Effector CD8-positive, alpha-beta T cell (primary cell): ENCODE data around the gene ZCCHC4.

Source experiments
- DNase-seq: peaks from one replicate; lab custom pipeline; 2025; lab: John Stamatoyannopoulos, UW

Gene ZCCHC4

DNA sequence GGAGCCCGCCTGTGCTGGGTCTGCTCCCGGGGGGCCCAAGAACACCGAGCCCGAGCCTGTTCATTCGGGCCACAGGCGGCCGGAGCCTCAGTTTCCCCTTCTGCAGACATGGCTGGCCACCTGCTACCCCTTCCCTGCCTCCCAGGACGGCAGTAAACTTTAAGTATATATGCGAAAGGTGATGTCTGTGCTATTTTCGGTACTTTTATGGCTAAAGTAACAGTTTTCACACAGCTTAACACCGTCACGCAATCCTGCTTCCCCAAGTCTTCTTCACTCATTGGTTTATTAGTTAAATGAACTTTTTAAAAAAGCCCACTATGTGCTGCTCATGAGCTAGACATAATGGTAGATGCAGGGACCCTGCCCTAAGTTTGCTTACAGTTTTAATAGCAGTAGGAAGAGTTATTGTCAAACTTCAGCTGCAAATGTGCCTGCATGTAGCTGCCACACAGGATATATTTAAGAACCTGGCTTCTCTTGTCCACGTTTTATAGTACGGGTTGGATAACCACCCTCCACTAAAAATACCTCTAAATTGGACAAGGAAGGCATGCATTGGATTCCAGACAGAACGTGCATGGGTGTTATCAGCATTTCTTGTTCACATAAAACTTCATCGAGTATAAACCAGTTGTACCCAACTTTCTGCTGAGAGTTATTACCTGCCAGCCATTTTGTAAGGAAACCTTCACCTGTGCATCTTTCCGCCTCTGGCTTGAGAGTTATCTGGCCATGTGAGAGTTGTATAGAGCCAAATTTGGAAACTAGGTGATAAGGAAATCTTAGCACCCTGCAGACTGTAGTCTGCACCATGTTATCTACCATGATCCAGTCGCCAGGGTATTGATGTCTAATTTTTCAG, 65.2 kb downstream of the ZCCHC4 start:
- DNase-seq, result no peak

- no peak for DNase-seq
Measured at GRCh38 chr4:25378437-25378743, 65.8 kb downstream of the ZCCHC4 start.

- no peak for DNase-seq
Measured at GRCh38 chr4:25379591-25379990, 67.0 kb downstream of the ZCCHC4 start.

GRCh38 chr4:25383647-25384046, 71.1 kb downstream of the ZCCHC4 start:
- DNase-seq, result no peak

- no peak for DNase-seq
Measured at GRCh38 chr4:25386926-25387325, 74.4 kb downstream of the ZCCHC4 start.

DNA sequence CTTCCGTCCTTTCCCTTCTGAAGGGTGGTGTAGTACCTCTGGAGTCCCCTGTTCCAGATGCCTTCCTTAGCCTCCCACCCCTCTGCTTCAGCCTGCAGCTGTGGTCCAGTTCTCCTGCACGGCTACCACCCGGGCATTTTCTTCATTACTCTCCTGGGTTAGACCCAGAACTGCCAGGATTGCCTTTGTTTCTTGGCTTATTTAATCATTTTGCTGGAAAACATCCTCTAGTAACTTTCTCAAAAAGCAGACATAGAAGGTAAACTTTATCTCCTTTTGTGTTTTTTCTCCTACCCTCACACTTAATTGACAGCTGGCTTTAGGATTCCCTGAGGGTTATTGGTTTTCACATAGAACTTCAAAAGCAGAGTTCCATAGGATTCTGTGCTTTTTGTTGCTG, 84.7 kb downstream of the ZCCHC4 start:
- DNase-seq, result no peak

GRCh38 chr4:25399510-25399909, 86.9 kb downstream of the ZCCHC4 start:
- no peak for DNase-seq

- no peak for DNase-seq
Measured at GRCh38 chr4:25401066-25401465, 88.5 kb downstream of the ZCCHC4 start.

DNA sequence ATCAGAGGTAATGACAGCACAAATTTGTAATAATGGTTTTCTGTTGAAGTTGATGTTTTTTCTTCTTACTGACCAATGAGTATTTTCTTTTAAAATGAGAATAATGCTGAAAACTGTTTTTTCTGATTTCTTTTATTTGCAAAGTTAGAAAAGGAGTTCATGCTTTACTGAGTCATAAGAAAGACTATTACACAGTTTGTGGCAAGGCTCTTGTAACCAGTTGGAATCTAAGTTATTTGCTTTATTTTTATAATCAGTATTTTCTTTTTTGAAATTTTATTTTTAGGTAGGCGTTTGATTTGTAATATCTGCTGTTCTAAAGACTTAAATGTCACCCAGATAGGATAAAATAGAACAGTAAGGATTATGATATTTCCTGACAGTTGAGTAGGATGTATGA, 89.9 kb downstream of the ZCCHC4 start:
- DNase-seq, result no peak

- DNase-seq, result no peak
Measured at GRCh38 chr4:25403699-25404098, 91.1 kb downstream of the ZCCHC4 start.

- DNase-seq, result no peak
Measured at GRCh38 chr4:25405453-25405852, 92.9 kb downstream of the ZCCHC4 start.

DNA sequence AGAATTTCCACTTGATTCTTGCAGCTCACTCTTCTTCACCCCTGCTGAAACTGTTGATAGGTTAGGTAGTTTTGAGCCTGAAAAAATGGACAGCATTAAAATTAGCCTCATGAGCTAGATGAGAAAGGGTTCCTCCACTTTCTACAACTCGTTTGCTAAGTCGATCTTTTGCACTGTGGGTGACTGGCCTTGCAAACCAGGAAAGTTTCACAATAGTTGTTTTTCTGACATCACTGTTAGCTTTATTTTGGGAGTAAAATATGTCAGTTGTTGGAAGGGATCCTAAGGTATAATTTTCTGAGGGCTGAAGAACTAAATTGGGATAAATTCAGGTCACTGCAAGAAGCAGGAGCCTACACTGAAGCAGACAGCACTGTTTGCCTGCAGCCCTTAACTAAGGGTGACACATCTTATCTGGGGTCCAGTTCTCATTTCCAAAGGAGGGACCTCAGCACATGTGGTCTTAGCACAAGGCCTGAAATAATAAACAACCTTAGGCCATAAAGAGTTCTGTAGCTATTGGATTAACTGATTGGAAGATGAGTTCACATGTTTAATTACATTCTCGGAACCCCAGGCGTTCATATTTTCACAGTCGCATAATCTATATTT, 93.6 kb downstream of the ZCCHC4 start:
- no peak for DNase-seq

GRCh38 chr4:25410820-25411529, 98.4 kb downstream of the ZCCHC4 start:
- DNase-seq, result no peak

GRCh38 chr4:25413261-25413660, 100.7 kb downstream of the ZCCHC4 start:
- DNase-seq, result no peak

GRCh38 chr4:25417014-25417413, 104.4 kb downstream of the ZCCHC4 start:
- DNase-seq, result no peak
